PFSK-1 (cell line): ENCODE results near the gene NHLRC4.

Experiments
- FOXP2 ChIP-seq: optimal IDR thresholded peaks from 2 replicates; pipeline ENCODE3; 2011; ENCODE audit warnings: borderline replicate concordance, control low read depth, inconsistent platforms; ENCODE audit not compliant: insufficient read depth; ENCODE audit errors: extremely low read length, extremely low read depth
- POLR2AphosphoS5 ChIP-seq: IDR thresholded peaks from 2 replicates; pipeline ENCODE4 v1.6.1; 2012; ENCODE audit warnings: low read depth, mild to moderate bottlenecking, control low read depth, low read length, moderate library complexity
- REST ChIP-seq, 2 experiments: IDR thresholded peaks; 2 replicates each; pipeline versions ENCODE4 v1.6.1 to v1.8.0; 2011 to 2012; ENCODE audit warnings: low read depth in 2 of 2, low read length in 2 of 2, control low read depth in 1 of 2, inconsistent platforms in 1 of 2, mild to moderate bottlenecking in 1 of 2, moderate library complexity in 1 of 2; ENCODE audit not compliant: insufficient read depth in 1 of 2
- SIN3A ChIP-seq: IDR thresholded peaks from 2 replicates; pipeline ENCODE4 v1.6.1; 2012; ENCODE audit warnings: mild to moderate bottlenecking, low read length, moderate library complexity, borderline replicate concordance; ENCODE audit not compliant: insufficient read depth
- TAF1 ChIP-seq: IDR thresholded peaks from 2 replicates; pipeline ENCODE4 v1.6.1; 2012; ENCODE audit warnings: low read length, control low read depth, borderline replicate concordance; ENCODE audit not compliant: insufficient read depth

GRCh38 chr16:527015-527903, 39.5 kb upstream of the NHLRC4 start, which contains the start of gene CAPN15:
- TF ChIP-seq POLR2AphosphoS5 = no peak; the same call in 1 of the 2 replicates
- TF ChIP-seq REST (IDR thresholded peaks at IDR 0.05; ENCODE audit: insufficient read depth in 1 of 2, low read depth in 2 of 2, low read length in 2 of 2) = no peak
- TF ChIP-seq TAF1 = peak; percentile 50; the same call in 1 of the 2 replicates
- TF ChIP-seq SIN3A = no peak
- no peak for TF ChIP-seq FOXP2
